ENCODE results near the gene PPP6R2. TPM values are rescaled to one million over a fixed set of nuclear protein-coding genes. Genes with fewer than 3 reads are reported as not detected.

Gene PPP6R2
- total RNA-seq, 1 experiment from 2014 or later, result 61.3 TPM

DNA sequence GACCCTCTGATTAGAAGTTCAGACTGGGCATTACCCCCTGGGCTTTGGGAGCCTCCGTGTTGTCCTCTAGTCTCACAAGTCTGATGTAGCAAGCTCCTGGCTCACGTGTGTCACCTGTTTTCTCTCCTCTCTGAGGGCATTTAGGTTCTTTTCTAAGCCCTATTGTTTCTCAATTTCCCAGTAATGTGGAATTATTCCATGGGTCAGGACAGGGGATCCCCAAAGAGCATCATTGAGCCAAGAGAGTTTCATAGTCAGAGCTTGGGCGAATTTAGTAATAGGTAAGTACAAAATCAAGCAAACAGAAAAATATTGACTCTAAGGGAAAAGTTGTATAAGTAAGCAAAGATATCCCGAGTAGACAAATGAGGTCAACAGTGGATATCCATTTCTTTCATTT, 57.3 kb downstream of the PPP6R2 start:
- Histone ChIP-seq H3K4me2 (ENCODE audit: low read length) (no peak overlapping the region), H3K9me3 (ENCODE audit: control insufficient read depth in 1 of 2, insufficient read depth in 1 of 2, low read depth in 1 of 2, low read length in 2 of 2) (no peaks in the 10 kb centered on the region), H3K9ac (ENCODE audit: low read length) (no peak overlapping the region), H3K27ac (ENCODE audit: low read depth, low read length) (no peak overlapping the region), H3K79me2 (ENCODE audit: insufficient read depth, low read length) (peaks cover 45% of the 10 kb centered on the region), H3K27me3 (ENCODE audit: insufficient read depth, low read length) (no peaks in the 10 kb centered on the region), H2AFZ (ENCODE audit: low read depth, low read length, poor library complexity, severe bottlenecking) (no peak overlapping the region), H3K9me2 (ENCODE audit: insufficient read depth) (no peaks in the 10 kb centered on the region), H3K4me1 (ENCODE audit: control insufficient read depth in 1 of 2, insufficient read depth in 2 of 2, low read length in 2 of 2) (no peaks in the 10 kb centered on the region), H3K4me3 (replicated peaks in 1 of 2; ENCODE audit: low read depth in 1 of 2, low read length in 2 of 2) (no peak overlapping the region), H3K36me3 (ENCODE audit: control insufficient read depth in 1 of 2, insufficient read depth in 2 of 2, low read length in 2 of 2) (peaks cover 4 to 19% of the 10 kb centered on the region in 2 experiments; a peak in 3 of 4 replicates), H4K20me1 (ENCODE audit: insufficient read depth) (no peaks in the 10 kb centered on the region)
- RAD21 ChIA-PET (ENCODE audit: low non-redundant PET in 1 of 2, low total read pairs in 2 of 2, uncharacterized antibody in 2 of 2, unreplicated experiment in 2 of 2), result interaction anchor here in 1 of 2 experiments (1.5 kb wide), 1 partner anchor 125 kb away, joined by 6 read pairs; the partner anchor contains the start of gene SCO2
- no peak for DNase-seq (ENCODE audit: low read depth, low spot score)
- intact Hi-C loops (cut with micrococcal nuclease), result no loop called here
- no peak for ATAC-seq
- no TSS peak for BruUV-seq (replicated peaks)
- POLR2A ChIA-PET, result no interaction called here
- TF ChIP-seq, protein P1, sequence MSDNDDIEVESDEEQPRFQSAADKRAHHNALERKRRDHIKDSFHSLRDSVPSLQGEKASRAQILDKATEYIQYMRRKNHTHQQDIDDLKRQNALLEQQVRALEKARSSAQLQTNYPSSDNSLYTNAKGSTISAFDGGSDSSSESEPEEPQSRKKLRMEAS (IDR thresholded peaks at IDR 0.05), result no peak
- no peak for TF ChIP-seq EZH2phosphoT487 (IDR thresholded peaks at IDR 0.05; ENCODE audit: borderline replicate concordance)
- no peak for TF ChIP-seq SIN3A (IDR thresholded peaks at IDR 0.05; ENCODE audit: low read depth)
- TF ChIP-seq EGR1 (IDR thresholded peaks at IDR 0.05; ENCODE audit: low read depth), result no peak
- no peak for TF ChIP-seq CBX3 (IDR thresholded peaks at IDR 0.05; ENCODE audit: low read depth)
- TF ChIP-seq JUND (IDR thresholded peaks at IDR 0.05), result no peak
- TF ChIP-seq CTCF (IDR thresholded peaks at IDR 0.05 in 2 of 3, conservative IDR thresholded peaks at IDR 0.05 in 1 of 3; ENCODE audit: borderline replicate concordance in 1 of 3, insufficient read depth in 1 of 3, low read depth in 2 of 3, low read length in 2 of 3), result no peak
- TF ChIP-seq EZH2 (IDR thresholded peaks at IDR 0.05), result no peak
- TF ChIP-seq, protein P2, sequence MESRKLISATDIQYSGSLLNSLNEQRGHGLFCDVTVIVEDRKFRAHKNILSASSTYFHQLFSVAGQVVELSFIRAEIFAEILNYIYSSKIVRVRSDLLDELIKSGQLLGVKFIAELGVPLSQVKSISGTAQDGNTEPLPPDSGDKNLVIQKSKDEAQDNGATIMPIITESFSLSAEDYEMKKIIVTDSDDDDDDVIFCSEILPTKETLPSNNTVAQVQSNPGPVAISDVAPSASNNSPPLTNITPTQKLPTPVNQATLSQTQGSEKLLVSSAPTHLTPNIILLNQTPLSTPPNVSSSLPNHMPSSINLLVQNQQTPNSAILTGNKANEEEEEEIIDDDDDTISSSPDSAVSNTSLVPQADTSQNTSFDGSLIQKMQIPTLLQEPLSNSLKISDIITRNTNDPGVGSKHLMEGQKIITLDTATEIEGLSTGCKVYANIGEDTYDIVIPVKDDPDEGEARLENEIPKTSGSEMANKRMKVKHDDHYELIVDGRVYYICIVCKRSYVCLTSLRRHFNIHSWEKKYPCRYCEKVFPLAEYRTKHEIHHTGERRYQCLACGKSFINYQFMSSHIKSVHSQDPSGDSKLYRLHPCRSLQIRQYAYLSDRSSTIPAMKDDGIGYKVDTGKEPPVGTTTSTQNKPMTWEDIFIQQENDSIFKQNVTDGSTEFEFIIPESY (IDR thresholded peaks at IDR 0.05; ENCODE audit: extremely low read depth, insufficient replicate concordance, low read length), result no peak
- no peak for TF ChIP-seq CEBPB (IDR thresholded peaks at IDR 0.05; ENCODE audit: low read depth)
- no peak for TF ChIP-seq ZNF274 (IDR thresholded peaks at IDR 0.05; ENCODE audit: low read depth, low read length)
- CTCF ChIA-PET, result interaction anchor here (0.7 to 2.6 kb wide), 5 partner anchors 8 to 150 kb away, joined by 3 to 9 read pairs (median 3); partner anchors contain the start of gene HDAC10
